CD8-positive, alpha-beta memory T cell (primary cell): ENCODE data around the gene NMBR. TPM values are rescaled to one million over a fixed set of nuclear protein-coding genes. Genes with fewer than 3 reads are reported as not detected.
"Not testable (repeated sequence)": the region's sequence is repeated elsewhere in the genome, so short reads cannot be mapped to it uniquely, and the experiment has no call there.

Experiments
- CTCF ChIA-PET: fragments of 350-600 bp; sonication (Branson Sonifier 250); formaldehyde crosslinking; loops from one replicate; lab custom pipeline; 2021; ENCODE audit warnings: antibody characterized with exemption; lab: Charles Lee
- POLR2A ChIA-PET: fragments of 350-600 bp; sonication (Branson Sonifier 250); formaldehyde crosslinking; loops from one replicate; lab custom pipeline; 2021; ENCODE audit warnings: antibody characterized with exemption; lab: Charles Lee
- DNase-seq, 5 donors: peaks; one replicate each; pipeline versions ENCODE4 v3.0.0 to v3.0.0-alpha.2; 2020 to 2022; ENCODE audit warnings: mixed read lengths in 1 of 5
- H3K27ac ChIP-seq: one replicate; pipeline ENCODE4 v1.7.0; 2013; ENCODE audit warnings: low read depth, mild to moderate bottlenecking, low read length, moderate library complexity
- H3K27me3 ChIP-seq: 2 replicates; pipeline ENCODE4 v1.7.0; 2013; ENCODE audit warnings: low read length, mild to moderate bottlenecking; ENCODE audit not compliant: insufficient read depth, poor library complexity, severe bottlenecking
- H3K36me3 ChIP-seq: 2 replicates; pipeline ENCODE4 v1.7.0; 2013; ENCODE audit warnings: mild to moderate bottlenecking, low read length, moderate library complexity; ENCODE audit not compliant: insufficient read depth
- H3K4me1 ChIP-seq: 2 replicates; pipeline ENCODE4 v1.7.0; 2013; ENCODE audit warnings: mild to moderate bottlenecking, low read length, moderate library complexity; ENCODE audit not compliant: insufficient read depth
- H3K4me3 ChIP-seq: 2 replicates; pipeline ENCODE4 v1.7.0; 2013; ENCODE audit warnings: mild to moderate bottlenecking, low read length
- H3K9me3 ChIP-seq: 2 replicates; pipeline ENCODE4 v1.7.0; 2013; ENCODE audit warnings: mild to moderate bottlenecking, low read length
- H3K27ac Mint-ChIP-seq, 8 donors: one replicate each; pipeline ENCODE4 v1.8.0; 2020 to 2021; ENCODE audit warnings: mixed read lengths in 8 of 8, mild to moderate bottlenecking in 6 of 8, inconsistent platforms in 3 of 8, moderate library complexity in 3 of 8
- H3K27me3 Mint-ChIP-seq, 2 donors: one replicate each; pipeline ENCODE4 v1.8.0; 2020 to 2021; ENCODE audit warnings: mixed read lengths in 2 of 2, mild to moderate bottlenecking in 1 of 2, moderate library complexity in 1 of 2
- H3K36me3 Mint-ChIP-seq, 3 donors: one replicate each; pipeline ENCODE4 v1.8.0; 2020 to 2021; ENCODE audit warnings: mixed read lengths in 3 of 3, inconsistent platforms in 1 of 3, mild to moderate bottlenecking in 1 of 3
- H3K4me1 Mint-ChIP-seq, 3 donors: one replicate each; pipeline ENCODE4 v1.8.0; 2020 to 2021; ENCODE audit warnings: mixed read lengths in 3 of 3, inconsistent platforms in 1 of 3, mild to moderate bottlenecking in 1 of 3
- H3K4me3 Mint-ChIP-seq, 7 donors: one replicate each; pipeline ENCODE4 v1.8.0; 2020 to 2021; ENCODE audit warnings: mixed read lengths in 7 of 7, mild to moderate bottlenecking in 6 of 7, moderate library complexity in 4 of 7, inconsistent platforms in 2 of 7
- H3K9me3 Mint-ChIP-seq, 5 donors: one replicate each; pipeline ENCODE4 v1.8.0; 2020 to 2022; ENCODE audit warnings: mixed read lengths in 5 of 5, mild to moderate bottlenecking in 3 of 5, moderate library complexity in 2 of 5, inconsistent platforms in 1 of 5
- polyA plus RNA-seq: library from polyadenylated mRNA; unstranded; fragments of 300-500 nt; fragmentation: Illumina TruSeq; gene quantifications from one replicate; pipeline ENCODE4 v1.2.3, GENCODE V29; 2021
- total RNA-seq, 2 experiments: library from RNA; stranded (reverse); gene quantifications; one replicate each; pipeline ENCODE4 v1.2.3, GENCODE V29; 2021

Gene NMBR
- total and polyA plus RNA-seq, 3 experiments from 2014 or later = not detected

DNA sequence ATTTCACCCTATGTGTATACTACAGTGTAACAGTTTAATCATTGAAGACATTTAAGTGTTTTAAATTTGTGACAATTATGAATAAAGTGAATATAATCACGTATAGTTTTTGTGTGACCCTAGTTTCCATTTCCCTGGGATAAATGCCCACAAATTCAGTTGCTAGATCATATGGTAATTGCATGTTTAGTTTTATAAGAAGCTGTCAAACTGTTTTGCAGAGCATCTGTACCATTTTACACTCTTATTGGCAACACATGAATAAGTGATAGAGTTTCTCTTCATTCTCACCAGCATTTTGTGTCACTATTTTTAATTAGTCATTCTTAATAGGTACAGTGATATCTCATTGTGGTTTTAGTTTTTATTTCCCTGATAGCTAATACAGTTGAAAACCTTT lies 7.4 kb upstream of the NMBR start:
- Mint-ChIP-seq H3K4me1 (peaks cover 60 to 90% (median 83%) of the 10 kb centered on the region in 3 donors), H3K36me3 (peaks cover 0 to 14% (median 5%) of the 10 kb centered on the region in 3 donors), H3K27ac (no peak overlapping the region), H3K4me3 (no peak overlapping the region), H3K9me3 (no peaks in the 10 kb centered on the region), H3K27me3 (no peaks in the 10 kb centered on the region)
- DNase-seq = no peak
- Histone ChIP-seq H3K4me1 (peaks cover 10% of the 10 kb centered on the region), H3K27ac (no peak overlapping the region), H3K9me3 (no peaks in the 10 kb centered on the region), H3K36me3 (no peaks in the 10 kb centered on the region), H3K4me3 (no peak overlapping the region), H3K27me3 (no peaks in the 10 kb centered on the region)
- POLR2A ChIA-PET = no interaction called here
- CTCF ChIA-PET = no interaction called here

DNA sequence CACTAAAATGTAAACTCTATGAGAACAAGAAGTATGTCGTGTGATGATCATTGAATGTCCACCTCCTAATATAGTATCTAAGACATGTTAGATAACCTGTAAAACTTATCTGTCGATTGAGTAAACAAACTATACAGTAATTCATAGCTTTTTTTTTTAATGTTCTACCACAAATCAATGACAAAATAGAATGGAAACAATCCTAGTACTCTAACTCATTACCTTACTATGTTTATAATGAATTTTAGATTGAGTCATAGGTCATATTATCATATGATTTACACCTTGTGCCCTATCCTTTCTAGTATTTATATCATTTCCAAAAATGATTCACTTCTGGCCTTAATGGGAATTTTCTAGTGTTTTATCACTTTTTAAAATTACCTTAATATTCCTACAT lies 6.3 kb upstream of the NMBR start:
- Mint-ChIP-seq H3K4me3 (peak overlapping the region in 1 of 7 donors; percentile 59), H3K27me3 (no peaks in the 10 kb centered on the region), H3K27ac (peak overlapping the region in 1 of 8 donors; percentile 10), H3K9me3 (no peaks in the 10 kb centered on the region), H3K4me1 (peaks cover 67 to 96% (median 89%) of the 10 kb centered on the region in 3 donors), H3K36me3 (peaks cover 0 to 17% (median 5%) of the 10 kb centered on the region in 3 donors)
- Histone ChIP-seq H3K4me3 (no peak overlapping the region), H3K4me1 (peaks cover 22% of the 10 kb centered on the region), H3K27ac (no peak overlapping the region), H3K9me3 (no peaks in the 10 kb centered on the region), H3K27me3 (no peaks in the 10 kb centered on the region), H3K36me3 (no peaks in the 10 kb centered on the region)
- ChIA-PET CTCF (no interaction called here), POLR2A (no interaction called here)
- no peak for DNase-seq

DNA sequence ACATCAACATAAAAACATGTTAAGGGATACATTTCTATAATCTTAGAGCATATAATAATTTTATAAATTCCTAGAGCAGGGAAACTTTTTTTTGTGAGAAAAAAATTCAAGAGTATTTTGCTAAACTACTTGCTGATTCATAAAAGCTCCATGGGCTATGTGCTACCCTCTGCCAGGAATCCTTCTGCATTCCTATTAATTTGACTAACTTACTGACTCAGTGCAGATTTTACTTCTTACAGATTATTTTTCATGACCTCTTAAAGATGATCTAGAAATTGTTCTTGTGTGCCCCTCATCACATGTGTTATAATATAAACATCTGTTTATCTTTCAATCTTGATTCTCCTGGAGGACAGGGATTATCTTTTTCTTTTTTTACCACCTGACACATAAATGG lies 5.8 kb upstream of the NMBR start:
- Mint-ChIP-seq H3K27ac (peak overlapping the region in 1 of 8 donors; percentile 10), H3K4me1 (peaks cover 70 to 96% (median 91%) of the 10 kb centered on the region in 3 donors), H3K27me3 (no peaks in the 10 kb centered on the region), H3K36me3 (peaks cover 0 to 17% (median 5%) of the 10 kb centered on the region in 3 donors), H3K9me3 (no peaks in the 10 kb centered on the region), H3K4me3 (peak overlapping the region in 1 of 7 donors; percentile 59)
- Histone ChIP-seq H3K4me3 (no peak overlapping the region), H3K9me3 (no peaks in the 10 kb centered on the region), H3K36me3 (no peaks in the 10 kb centered on the region), H3K27me3 (no peaks in the 10 kb centered on the region), H3K4me1 (peaks cover 26% of the 10 kb centered on the region), H3K27ac (no peak overlapping the region)
- CTCF ChIA-PET = interaction anchor here (1.0 kb wide), 1 partner anchor 55 kb away, joined by 3 read pairs; no protein-coding TSS in a partner anchor
- DNase-seq = no peak
- POLR2A ChIA-PET = no interaction called here

DNA sequence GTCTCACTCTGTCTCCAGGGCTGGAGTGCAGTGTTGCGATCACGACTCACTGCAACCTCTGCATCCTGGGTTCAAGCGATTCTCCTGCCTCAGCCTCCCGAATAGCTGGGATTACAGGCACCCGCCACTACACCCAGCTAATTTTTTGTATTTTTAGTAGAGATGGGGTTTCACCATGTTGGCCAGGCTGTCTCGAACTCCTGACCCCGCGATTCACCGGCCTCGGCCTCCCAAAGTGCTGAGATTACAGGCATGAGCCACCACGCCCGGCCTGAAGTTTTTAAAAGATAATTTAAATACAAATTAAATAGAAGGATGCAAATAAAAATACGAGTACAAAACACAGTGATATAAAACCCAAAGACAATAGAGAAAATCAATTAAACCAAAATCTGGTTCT lies 5.4 kb downstream of the NMBR start:
- H3K4me3 ChIP-seq, H3K36me3 ChIP-seq, POLR2A ChIA-PET, H3K27ac Mint-ChIP-seq, CTCF ChIA-PET, H3K4me3 Mint-ChIP-seq, H3K9me3 ChIP-seq, H3K27me3 ChIP-seq, DNase-seq, H3K9me3 Mint-ChIP-seq, H3K36me3 Mint-ChIP-seq, H3K4me1 ChIP-seq, H3K27ac ChIP-seq: not testable (repeated sequence)
- Mint-ChIP-seq H3K27me3 (peaks cover 12 to 18% of the 10 kb centered on the region in 2 donors), H3K4me1 (peaks cover 12 to 16% (median 12%) of the 10 kb centered on the region in 3 donors)

DNA sequence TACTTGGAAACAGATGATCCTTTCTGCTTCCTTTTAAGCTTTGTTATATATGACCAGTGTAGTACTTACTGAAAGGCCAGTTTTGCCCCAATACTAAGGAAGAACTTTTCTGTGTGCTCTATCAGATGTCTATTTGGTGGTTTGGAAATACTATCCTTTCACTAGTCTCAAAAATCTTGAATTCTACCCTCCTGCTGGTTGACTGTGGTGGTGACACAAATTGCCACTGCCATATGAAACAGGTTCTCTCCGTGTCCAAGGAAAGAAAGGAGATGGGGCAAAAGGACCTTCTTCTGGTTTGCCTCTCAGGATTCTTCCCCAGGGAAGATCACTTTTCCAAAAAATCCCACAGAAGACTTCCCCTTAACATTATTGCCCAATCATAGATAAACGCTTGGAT lies 8.0 kb downstream of the NMBR start:
- ChIA-PET CTCF (interaction anchor here (0.9 kb wide), 1 partner anchor 8 kb away, joined by 3 read pairs; the partner anchor contains the start of genes NMBR and VTA1), POLR2A (no interaction called here)
- Mint-ChIP-seq H3K36me3 (peaks cover 0 to 7% (median 5%) of the 10 kb centered on the region in 3 donors), H3K4me3 (no peak overlapping the region), H3K27me3 (peaks cover 11 to 24% of the 10 kb centered on the region in 2 donors), H3K4me1 (no peaks in the 10 kb centered on the region), H3K9me3 (peaks cover 0 to 2% (median 0%) of the 10 kb centered on the region in 5 donors), H3K27ac (no peak overlapping the region)
- Histone ChIP-seq H3K9me3 (no peaks in the 10 kb centered on the region), H3K4me1 (no peaks in the 10 kb centered on the region), H3K36me3 (no peaks in the 10 kb centered on the region), H3K4me3 (no peak overlapping the region), H3K27me3 (no peaks in the 10 kb centered on the region), H3K27ac (no peak overlapping the region)
- DNase-seq = no peak

DNA sequence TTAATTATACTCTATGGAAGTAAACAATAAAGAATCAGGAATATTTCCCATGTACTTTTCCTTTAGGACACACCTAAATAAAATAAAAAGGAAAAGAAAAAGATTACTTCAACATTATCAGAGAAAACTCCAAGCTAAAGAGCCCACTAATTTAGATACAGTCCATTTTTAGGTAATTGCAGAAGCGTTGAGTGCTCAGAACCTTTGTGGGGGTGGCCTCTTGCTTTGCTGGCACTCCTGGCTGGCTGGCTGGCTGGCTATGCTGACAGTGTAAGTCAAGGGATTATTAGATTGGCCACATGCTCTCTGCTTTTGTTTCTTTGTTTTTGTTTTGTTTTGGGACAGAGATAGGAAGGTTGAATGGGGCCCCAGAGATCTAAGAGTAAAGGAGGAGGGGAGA lies 14.3 kb downstream of the NMBR start, which contains the start of gene GJE1:
Gene GJE1, plus strand, starts transcription at position 301 of the 400 bp plus-strand sequence. CDS start 234 bp downstream, outside the sequence.
- Mint-ChIP-seq H3K27me3 (peaks cover 15 to 43% of the 10 kb centered on the region in 2 donors), H3K9me3 (peaks cover 0 to 2% (median 0%) of the 10 kb centered on the region in 5 donors), H3K36me3 (no peaks in the 10 kb centered on the region), H3K27ac (no peak within 1 kb of the TSS), H3K4me1 (no peaks in the 10 kb centered on the region), H3K4me3 (no peak within 1 kb of the TSS)
- no peaks in the 10 kb centered on the region for H3K4me1 ChIP-seq
- no peaks in the 10 kb centered on the region for H3K36me3 ChIP-seq
- POLR2A ChIA-PET = no interaction called here
- H3K27me3 ChIP-seq = no peaks in the 10 kb centered on the region
- no peak within 1 kb of the TSS for H3K27ac ChIP-seq
- CTCF ChIA-PET = no interaction called here
- no peak within 1 kb of the TSS for H3K4me3 ChIP-seq
- no peak for DNase-seq
- no peaks in the 10 kb centered on the region for H3K9me3 ChIP-seq

DNA sequence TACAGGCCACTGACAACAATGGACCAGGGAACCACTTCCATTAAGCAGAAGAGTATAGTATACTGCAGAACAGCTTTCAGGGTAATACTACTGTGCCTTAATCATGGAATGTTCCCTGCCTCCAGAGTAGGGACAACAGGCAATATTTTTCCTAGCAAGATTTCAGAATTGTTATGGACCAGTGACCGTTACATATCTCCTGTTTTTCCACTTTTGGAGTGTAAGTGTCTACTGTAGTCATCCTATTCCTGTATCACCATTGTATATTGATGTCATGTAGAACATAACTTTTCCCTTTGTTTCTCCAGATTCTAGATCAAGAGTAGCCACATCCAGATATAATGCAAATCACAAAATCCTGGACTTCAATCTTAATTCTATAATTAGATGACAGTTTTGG lies 16.1 kb downstream of the NMBR start:
- Histone ChIP-seq H3K4me1 (no peaks in the 10 kb centered on the region), H3K27ac (no peak overlapping the region), H3K27me3 (no peaks in the 10 kb centered on the region), H3K4me3 (no peak overlapping the region), H3K36me3 (no peaks in the 10 kb centered on the region), H3K9me3 (no peaks in the 10 kb centered on the region)
- H3K27ac Mint-ChIP-seq = no peak overlapping the region
- no peaks in the 10 kb centered on the region for H3K4me1 Mint-ChIP-seq
- H3K4me3 Mint-ChIP-seq = no peak overlapping the region
- no peak for DNase-seq
- ChIA-PET CTCF (no interaction called here), POLR2A (no interaction called here)
- peaks cover 16 to 39% of the 10 kb centered on the region in 2 donors for H3K27me3 Mint-ChIP-seq
- H3K36me3 Mint-ChIP-seq = no peaks in the 10 kb centered on the region
- no peaks in the 10 kb centered on the region for H3K9me3 Mint-ChIP-seq

DNA sequence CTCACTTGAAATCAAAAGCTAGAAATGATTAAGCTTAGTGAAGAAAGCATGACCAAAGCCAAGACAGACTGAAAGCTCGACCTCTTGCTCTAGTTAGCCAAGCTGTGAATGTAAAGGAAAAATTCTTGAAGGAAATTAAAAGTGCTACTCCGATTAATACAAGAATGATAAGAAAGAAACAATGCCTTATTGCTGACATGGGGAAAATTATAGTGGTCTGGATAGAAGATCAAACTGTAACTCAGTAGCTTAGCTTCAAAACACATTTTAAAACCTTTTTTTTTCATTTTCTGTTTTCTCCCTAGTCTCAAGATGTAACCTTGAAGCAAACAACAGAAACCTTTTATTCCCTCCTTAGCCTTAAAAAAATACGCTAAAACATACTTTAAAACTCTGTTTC lies 25.6 kb downstream of the NMBR start:
- peak overlapping the region in 1 of 8 donors; percentile 25 for H3K27ac Mint-ChIP-seq
- no peak overlapping the region for H3K4me3 Mint-ChIP-seq
- Histone ChIP-seq H3K36me3 (no peaks in the 10 kb centered on the region), H3K4me1 (no peaks in the 10 kb centered on the region), H3K4me3 (no peak overlapping the region), H3K9me3 (no peaks in the 10 kb centered on the region), H3K27me3 (no peaks in the 10 kb centered on the region), H3K27ac (no peak overlapping the region)
- H3K36me3 Mint-ChIP-seq = no peaks in the 10 kb centered on the region
- ChIA-PET CTCF (interaction anchor here (3.2 kb wide), 1 partner anchor 9 kb away, joined by 14 read pairs; no protein-coding TSS in a partner anchor), POLR2A (no interaction called here)
- no peaks in the 10 kb centered on the region for H3K4me1 Mint-ChIP-seq
- peaks cover 7 to 8% of the 10 kb centered on the region in 2 donors for H3K27me3 Mint-ChIP-seq
- no peak for DNase-seq
- H3K9me3 Mint-ChIP-seq = no peaks in the 10 kb centered on the region
